Brain microvascular endothelial cell (primary cell): Measurements from ENCODE around the gene KCNH5.

ENCODE experiments used
- DNase-seq: peaks from one replicate; pipeline ENCODE4 v3.0.0-alpha.2; 2020
- H3K27ac ChIP-seq: fragments of 250-450 bp; sonication (Bioruptor Pico); 2 replicates; pipeline ENCODE4 v1.5.1; 2020; ENCODE audit warnings: mild to moderate bottlenecking, moderate library complexity
- H3K27me3 ChIP-seq: fragments of 250-450 bp; sonication (Bioruptor Pico); replicated peaks from 2 replicates; pipeline ENCODE4 v1.5.1; 2020; ENCODE audit warnings: mild to moderate bottlenecking
- H3K36me3 ChIP-seq: fragments of 250-450 bp; sonication (Bioruptor Pico); replicated peaks from 2 replicates; pipeline ENCODE4 v1.5.1; 2020; ENCODE audit warnings: mild to moderate bottlenecking
- H3K4me3 ChIP-seq: 2 replicates; pipeline ENCODE4 v1.5.1; 2011; ENCODE audit warnings: low read depth, mild to moderate bottlenecking, control low read depth, low read length, moderate library complexity
- CTCF ChIP-seq: IDR thresholded peaks from 2 replicates; pipeline ENCODE4 v1.5.1; 2011; ENCODE audit warnings: low read depth, mild to moderate bottlenecking, moderate library complexity, low read length, control low read depth, inconsistent platforms; ENCODE audit errors: missing control alignments
- in situ Hi-C: cut with HindIII; loops from 2 replicates; pipeline ENCODE4 v1.10.0; 2017; ENCODE audit warnings: low sequenced_read_pairs, low pct_ligation_motif_present

KCNH5 gene

GRCh38 chr14:63006531-63006930, 38.7 kb downstream of the KCNH5 start:
- no peak for TF ChIP-seq CTCF
- no peak overlapping the region for H3K27ac ChIP-seq
- no peaks in the 10 kb centered on the region for H3K27me3 ChIP-seq
- in situ Hi-C loops = no loop called here
- no peaks in the 10 kb centered on the region for H3K36me3 ChIP-seq
- no peak overlapping the region for H3K4me3 ChIP-seq
- no peak for DNase-seq

DNA sequence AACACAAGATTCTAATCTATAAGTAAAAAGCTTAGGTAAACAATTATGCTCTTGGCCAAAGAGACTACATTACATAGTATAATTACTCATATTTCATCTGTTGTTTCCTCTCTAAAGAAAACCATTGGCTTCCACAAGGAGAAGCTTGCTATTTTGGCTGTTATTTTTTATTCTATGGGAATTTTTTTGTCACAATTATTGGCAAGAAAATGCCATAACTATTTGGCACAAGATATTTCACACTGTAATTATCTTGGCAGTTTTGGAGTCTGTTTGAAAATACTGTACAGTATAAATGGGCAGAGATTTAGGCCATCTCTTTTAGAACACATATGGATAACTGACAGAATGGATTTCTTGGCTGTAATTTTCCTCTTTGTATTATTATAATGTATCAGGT, 51.2 kb downstream of the KCNH5 start:
- no peak for TF ChIP-seq CTCF
- DNase-seq = no peak
- Histone ChIP-seq H3K36me3 (no peaks in the 10 kb centered on the region), H3K4me3 (no peak overlapping the region), H3K27me3 (no peaks in the 10 kb centered on the region), H3K27ac (no peak overlapping the region)
- in situ Hi-C loops = no loop called here

DNA sequence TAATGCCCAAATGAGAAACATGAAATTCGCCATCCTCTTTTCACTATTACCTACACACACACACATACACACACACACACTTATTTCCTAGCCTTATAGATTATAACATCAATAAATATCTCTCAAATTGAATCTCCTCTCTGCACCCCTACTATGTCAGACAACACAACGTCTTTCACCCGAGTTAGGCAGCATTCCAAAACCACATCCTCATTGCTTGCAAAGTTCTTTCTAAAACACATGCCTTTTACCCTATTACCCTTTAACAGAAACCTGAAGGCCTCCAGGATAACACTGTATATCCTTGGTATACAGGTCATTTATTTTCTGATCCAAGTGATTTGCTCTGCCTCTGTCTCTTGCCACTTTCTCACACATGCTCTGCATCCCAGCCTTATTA, 56.3 kb downstream of the KCNH5 start:
- H3K36me3 ChIP-seq = no peaks in the 10 kb centered on the region
- no peak overlapping the region for H3K4me3 ChIP-seq
- in situ Hi-C loops = no loop called here
- no peak overlapping the region for H3K27ac ChIP-seq
- TF ChIP-seq CTCF = no peak
- peak; percentile 2 for DNase-seq
- no peaks in the 10 kb centered on the region for H3K27me3 ChIP-seq

DNA sequence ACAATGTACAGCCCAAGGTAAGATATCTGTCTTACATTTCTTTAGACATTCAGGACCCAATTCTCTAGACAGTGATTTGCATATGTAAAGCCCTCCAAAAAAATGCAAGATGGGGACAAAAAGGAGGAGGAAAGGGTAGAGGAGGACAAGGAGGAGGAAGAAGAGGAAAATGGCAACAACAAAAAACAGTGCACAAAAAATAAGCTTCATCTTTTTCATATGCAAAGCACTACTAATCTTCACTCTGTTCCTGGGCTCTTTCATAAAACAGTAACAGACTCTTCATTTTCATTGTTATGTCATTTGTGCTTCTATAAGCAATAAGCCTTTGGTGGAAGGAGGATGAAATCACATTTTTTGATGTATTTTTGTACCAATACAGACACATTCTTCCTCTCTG, 61.4 kb downstream of the KCNH5 start:
- Histone ChIP-seq H3K4me3 (no peak overlapping the region), H3K36me3 (no peaks in the 10 kb centered on the region), H3K27ac (no peak overlapping the region), H3K27me3 (no peaks in the 10 kb centered on the region)
- no peak for TF ChIP-seq CTCF
- no peak for DNase-seq
- in situ Hi-C loops = no loop called here

DNA sequence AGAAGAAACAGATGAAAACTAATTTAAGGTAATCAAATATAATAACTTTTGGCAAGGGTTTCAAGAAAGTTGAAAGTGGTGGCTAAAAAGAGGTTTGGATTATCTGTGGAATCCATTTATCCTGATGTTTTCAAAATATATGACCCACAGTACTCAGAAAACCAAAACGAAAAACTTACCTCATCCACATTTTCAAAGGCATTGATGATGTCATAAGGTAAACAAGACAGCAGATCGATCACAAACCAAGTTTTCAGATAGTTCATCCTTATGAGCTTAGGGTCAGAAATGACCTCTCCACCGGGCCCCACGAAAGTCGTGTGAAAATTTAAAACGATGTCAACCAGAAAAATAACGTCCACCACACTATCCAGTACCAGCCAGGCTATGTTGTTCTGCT, 64.6 kb downstream of the KCNH5 start:
- no peak for TF ChIP-seq CTCF
- no peak overlapping the region for H3K4me3 ChIP-seq
- H3K36me3 ChIP-seq = no peaks in the 10 kb centered on the region
- no peak for DNase-seq
- no peak overlapping the region for H3K27ac ChIP-seq
- H3K27me3 ChIP-seq = no peaks in the 10 kb centered on the region
- in situ Hi-C loops = no loop called here

GRCh38 chr14:62957562-62957961, 87.7 kb downstream of the KCNH5 start:
- TF ChIP-seq CTCF = no peak
- Histone ChIP-seq H3K27ac (no peak overlapping the region), H3K27me3 (no peaks in the 10 kb centered on the region), H3K4me3 (no peak overlapping the region), H3K36me3 (no peaks in the 10 kb centered on the region)
- DNase-seq = peak; percentile 97
- in situ Hi-C loops = no loop called here
